GM18870 (cell line): ENCODE results near the gene PDGFA.

Source experiments
- ATAC-seq: cut with Tn5 transposase; IDR thresholded peaks from one replicate; pipeline ENCODE4 v1.9.1; 2021; ENCODE audit warnings: moderate library complexity; ENCODE audit not compliant: unreplicated experiment

Gene PDGFA

DNA sequence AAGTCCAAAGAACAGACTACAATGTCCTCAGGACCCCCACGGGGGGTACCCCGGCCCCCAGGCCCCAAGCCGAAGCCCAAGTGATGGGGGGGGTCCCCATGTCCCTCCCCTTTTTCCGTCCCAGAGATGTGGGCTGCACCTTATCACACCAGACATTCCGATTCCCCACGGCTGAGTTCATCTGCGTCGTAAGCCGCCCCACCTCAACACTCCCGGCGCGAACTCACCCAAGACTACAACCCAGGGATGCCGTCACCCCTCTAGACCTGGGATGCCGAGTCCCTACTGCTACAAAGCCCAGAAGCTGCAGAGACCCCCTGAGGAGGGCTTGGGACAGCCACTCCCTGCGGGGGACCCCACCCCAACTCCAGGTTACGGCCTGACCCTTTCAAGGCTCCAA lies 14.5 kb downstream of the PDGFA start:
- no peak for ATAC-seq

DNA sequence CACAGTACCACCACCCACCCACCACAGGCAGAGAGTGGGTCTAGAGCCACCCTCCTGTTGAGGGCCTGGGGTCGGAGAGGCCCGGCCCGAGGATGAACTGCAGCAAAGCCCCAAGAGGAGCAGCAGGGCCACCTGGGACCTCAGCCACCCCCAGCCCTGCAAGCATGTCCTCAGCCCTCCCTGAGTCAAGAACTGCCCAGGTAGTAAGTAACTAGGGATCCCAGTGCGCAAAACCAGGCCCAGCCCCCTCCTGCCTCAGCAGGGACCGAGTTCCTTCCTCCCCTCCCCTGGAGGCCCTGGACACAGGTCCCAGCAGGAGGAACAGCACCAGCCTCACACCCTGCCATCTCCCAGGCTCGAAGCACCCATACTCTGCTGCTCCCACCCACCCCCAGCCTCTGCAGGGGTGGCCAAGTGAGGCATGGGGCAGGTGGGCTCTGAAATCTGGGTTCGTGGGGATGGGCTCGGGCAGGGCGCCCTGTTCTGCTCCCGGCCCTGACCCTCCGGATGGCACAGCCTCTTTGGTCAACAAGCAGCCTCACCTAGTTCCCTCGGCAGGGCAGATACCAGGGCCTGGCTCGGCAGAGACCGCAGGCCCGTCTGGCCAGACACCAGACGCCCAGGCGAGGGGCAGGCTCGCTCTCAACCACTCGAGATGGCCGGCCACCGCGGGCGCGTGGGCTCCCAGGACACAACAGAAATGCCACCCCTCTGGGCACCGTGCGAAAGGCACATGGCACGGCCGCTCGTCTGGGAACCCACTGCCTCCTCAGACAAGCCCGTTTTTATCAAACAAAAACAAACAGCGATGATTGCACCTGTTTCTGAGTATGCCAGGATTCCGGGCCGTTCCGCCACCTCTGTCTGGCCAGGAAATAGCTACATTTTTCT lies 15.2 kb downstream of the PDGFA start:
- ATAC-seq: no peak

DNA sequence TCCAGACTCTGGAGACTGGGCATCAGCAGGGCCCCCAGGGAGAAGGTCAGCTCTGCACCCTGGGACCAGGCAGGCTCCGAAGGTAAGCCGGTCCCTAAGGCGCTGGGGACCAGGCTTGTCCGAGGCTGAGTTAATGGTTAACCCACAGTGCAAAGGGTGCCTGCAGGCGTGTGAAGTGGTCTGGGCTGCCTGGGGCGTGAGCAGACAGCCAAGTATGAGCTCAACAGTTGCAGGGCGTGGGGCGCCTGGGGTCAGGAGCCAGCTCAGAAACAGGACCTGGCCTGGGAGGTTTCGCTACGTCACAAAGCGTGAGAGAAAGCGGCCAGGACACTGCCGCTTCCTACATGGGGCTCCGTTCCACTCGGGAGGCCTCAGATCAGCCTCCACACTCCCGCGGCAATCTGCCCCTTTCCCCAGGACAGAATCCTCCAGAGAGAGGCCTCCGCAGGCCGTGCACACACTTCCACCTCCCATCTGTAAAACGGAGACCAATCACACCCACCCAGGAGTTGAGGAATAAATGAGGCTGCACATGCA lies 16.0 kb downstream of the PDGFA start:
- ATAC-seq: no peak

DNA sequence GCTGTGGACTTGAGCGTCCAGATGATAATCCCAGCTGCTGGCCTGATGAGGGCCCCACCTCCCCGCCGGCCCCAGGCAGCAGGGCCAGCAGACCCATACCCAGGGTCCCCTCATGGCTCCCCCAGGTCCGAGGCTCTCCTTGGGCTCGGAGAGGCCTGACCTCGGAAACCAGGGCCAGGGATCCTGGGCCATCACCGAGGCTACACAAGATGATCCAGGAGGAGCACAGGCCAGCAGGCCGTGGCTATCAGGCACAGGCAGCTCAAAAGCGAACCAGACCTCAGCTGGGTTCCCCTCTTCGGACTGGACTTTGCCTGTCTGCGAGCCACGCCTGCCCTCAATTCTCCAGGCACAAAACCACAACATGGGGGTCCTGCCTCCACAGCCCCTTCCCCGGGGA lies 17.4 kb downstream of the PDGFA start:
- ATAC-seq: no peak

DNA sequence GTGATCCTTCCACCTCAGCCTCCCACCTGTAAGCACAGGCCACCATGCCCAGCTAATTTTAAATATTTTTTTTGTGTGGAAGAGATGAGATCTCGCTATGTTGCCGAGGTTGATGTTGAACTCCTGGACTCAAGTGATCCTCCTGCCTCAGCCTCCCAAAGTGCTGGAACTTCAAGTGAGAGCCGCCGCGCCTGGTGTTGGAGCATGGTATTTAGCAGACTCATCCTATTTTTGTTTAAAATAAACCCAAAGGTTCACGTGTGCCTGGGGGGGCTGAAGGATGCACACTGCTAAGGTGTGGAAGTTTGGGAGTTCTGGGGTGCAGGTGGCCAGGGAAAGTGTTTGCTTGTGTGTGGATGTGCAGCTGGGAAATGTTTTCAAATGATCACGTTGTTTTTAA lies 18.1 kb downstream of the PDGFA start:
- ATAC-seq: no peak

DNA sequence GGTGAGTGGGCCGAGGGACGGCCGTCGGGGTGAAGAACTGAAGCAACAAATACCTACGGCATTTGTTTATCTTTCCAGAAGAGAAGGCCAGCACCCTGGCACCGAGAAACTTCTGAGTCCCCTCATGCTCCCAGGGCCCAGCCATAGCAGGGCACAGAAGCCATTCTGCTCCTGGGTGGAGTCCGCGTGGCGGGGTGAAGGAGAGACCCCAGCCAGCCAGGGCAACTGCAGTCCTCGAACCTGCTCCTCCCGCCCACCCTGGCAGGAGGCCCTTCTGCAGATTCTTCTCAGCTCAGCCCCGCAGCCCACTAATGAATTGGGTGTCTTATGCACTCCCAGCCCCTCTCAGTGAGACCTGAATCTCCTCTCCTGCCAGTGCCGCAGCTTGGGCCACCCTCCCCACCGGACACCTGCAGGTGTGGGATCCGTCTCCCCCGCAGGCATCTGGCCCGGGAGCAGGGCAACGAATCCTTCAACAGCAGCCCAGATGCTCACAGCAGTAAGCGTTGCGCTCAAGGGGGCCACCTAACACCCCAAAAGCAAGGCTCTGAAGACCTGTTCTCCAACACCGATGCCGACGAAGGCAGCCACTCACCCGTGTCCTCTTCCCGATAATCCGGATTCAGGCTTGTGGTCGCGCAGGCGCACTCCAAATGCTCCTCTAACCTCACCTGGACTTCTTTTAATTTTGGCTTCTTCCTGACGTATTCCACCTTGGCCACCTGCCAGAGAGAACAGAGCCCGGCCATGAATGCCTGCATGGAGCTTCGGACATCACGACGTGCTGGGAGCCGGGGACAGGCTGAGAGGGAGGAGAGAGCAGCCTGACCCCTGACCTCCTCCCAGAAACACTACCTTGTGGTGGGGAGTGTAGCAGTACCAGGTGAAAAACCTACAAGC lies 18.9 kb downstream of the PDGFA start:
- no peak for ATAC-seq

DNA sequence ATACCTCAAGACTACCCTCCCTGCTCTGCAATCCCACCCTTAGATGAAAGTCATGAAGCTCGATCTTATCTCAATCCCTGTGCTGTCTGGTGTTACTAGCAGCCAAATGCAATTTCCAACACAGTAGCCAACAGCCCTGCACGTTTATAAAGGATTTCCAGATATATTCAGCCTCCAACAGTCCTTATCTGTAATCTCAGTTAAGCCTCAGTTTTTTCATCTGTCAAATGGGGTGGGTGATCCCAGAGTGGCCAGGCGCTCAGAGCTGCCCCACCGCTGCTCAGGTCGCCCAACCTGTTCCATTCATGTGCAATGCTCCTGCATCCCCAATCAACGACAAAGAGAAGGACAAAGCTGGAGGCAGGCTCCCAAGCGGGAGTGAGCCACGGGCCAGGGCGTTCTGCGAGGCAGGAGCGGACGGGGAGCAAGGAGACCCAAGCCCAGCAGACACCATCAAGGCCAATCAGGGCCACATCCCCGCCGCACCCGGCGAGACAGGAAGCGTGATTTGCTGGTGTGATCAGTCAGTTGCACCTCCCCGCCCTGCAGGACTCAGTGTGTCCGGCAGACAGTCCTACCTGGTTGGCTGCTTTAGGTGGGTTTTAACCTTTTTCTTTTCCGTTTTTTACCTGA lies 19.7 kb downstream of the PDGFA start:
- no peak for ATAC-seq

DNA sequence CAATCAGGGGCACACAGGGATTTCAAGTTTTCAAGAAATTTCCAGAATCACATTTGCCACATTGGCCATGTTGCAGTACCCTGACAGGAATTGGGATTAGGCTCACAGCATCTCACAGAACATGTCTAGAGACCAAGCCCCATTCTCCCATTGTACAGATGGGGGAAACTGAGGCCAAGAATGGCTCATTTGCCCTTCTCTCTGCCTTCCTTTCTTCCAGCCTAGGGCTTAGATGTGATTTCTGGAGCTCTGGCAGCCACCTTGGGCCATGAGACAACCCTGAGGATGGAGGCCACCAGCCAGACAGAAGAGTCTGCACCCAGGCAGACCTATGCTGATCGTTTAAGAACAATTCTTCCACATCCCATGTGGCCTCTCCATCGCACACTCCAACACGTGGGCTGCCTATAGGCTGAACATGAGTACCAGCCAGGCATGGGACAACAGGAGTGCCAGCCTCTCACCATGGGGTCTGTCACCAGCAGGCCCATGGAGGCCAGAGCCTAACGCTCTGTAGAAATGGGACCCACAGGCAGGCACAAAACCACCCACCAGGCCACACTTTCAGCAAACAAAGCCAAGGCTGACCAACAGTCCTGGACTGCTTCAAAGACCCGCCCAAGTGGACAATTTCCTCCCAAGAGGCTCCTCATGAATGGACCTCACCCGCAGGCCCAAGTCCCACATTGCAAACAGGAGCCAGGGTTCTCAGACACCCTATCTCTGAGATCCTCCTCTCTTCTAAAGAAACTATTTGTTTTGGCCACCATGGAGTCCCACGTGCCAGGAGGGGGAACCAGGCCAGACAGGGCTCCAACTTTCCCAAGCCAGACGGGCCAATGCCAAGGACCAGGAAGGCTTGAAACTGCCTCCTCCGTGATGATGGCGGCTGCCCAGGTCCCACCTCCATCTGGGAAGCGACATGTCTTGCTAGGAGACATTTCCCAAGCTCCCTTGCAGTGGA lies 20.7 kb downstream of the PDGFA start:
- no peak for ATAC-seq

DNA sequence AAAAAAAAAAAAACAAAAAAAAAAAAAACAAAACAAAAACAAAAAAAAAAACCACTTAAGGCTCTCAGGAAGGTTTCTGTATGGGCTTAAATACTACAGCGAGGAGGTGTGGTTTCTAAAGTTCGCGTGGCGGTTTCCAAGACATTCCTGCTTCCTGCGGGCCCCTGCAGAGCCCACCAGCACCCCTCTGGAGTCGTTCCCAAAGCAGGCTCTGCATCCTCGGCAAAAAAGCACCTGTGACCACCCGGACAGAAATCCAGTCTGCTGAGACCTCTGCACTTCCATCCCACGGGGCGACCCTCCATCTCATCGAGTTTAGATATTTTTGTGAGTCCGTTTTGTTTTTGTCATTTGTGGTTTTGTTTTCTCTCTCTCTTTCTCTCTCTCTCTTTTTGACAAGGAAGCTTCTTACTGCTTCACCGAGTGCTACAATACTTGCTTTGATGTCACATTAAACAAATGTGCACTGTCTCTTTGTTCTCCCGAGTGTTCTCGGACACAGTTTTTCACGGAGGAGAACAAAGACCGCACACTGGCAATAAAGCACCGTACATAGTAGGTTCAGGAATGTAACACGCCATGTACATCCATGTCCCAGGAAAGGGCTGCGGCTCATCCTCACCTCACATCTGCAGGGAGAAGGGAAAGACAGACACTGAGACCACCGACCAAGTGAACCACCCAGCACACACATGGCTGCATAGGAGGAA lies 21.5 kb downstream of the PDGFA start:
- ATAC-seq: no peak

DNA sequence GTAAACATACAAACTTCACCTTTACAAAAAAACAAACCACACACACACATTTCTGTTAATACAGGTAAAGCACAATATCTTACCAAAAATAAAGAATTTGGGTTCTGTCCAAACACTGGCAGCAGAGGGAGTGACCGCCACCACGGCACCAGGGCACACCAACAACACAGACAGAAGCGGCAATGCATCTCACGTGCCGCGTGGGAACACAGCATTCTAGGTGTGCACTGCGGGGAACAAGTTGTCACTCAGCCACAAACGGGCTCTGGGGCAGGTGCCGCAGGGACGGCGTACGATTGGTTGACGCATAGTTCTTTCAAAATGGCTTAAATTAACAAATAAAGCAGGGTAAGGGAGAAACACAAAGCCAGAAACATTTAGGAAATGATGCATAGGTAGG lies 22.3 kb downstream of the PDGFA start:
- ATAC-seq: no peak

DNA sequence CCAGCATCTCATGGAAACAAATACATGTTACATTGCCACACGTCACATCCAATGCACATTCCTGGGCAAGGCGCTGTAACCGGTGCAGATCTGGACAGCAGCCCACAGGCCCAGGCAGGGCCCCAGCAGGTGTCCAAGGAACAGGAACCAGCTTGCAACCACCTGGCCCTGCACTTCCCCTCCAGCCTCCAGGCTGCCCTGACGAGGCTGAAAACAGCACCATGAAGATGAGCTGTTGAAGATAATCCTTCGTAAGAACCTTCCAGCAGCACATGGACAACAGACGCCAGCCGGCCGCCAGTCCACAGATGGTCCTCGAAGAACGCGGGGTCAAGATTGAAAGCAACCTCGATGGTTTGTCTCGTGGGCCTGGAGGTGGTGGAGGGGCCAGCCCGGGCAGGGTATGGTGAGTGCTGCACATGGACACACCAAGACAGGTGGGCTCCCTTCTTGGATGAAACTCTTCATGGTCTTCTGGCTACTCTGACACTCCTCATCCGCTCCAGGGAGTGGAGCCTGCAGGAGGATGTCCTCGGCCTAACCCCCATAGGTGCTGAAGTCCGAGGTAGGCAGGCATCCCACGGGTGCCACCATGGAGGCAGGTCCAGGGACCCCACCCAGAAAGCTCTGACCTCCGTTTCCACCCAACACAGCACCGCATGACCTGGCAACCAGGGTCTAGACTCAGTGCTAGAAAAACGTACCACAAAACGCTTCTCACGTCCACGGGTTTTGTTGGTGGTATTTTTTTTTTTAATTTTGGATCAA lies 22.9 kb downstream of the PDGFA start:
- ATAC-seq: no peak

DNA sequence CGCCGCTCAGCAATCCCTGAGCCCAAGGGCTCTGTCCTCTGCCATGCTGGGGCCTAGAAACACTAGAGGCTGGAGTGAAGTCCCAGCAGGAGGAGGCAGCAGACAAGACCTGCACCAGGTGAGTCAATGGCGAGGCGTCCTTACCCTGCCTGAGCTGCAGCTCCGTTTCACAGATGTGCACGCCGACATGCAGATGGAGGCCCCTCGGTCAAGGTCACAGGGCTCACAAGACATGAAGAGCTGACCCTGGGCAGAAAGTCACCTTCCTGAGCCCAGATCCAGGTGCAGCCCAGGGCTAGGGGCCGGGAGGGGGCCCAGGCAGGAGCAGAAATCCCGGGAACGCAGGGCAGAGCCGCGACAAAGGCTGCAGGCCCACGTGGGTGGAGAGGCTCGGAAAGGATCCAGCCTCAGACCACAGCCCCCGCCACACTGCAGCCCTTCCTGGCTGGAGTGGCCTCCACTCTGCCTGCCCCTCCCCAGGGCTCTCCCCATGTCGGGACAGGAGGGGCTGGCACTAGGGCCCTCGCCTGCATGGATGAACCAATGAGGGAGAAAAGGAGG lies 23.8 kb downstream of the PDGFA start:
- no peak for ATAC-seq

DNA sequence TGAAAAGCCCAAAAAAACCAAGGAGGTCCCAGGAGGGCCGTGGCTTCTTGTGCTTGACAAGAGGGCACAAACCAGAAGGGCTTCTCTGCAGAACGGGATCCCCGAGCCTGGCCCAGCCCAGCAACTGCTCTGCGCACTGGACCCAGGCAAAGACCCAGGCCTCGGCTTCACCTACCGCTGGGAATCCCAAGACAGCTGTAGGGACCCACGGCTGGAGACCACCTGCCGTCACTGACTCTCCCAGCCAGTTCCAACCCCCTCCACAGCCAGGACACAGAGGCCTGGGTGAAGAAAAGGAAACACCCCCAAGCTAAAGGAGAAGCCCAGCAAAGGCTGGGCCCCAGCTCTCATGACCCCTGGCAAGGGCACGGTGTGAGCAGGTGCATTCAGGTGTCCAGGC lies 24.3 kb downstream of the PDGFA start:
- no peak for ATAC-seq

DNA sequence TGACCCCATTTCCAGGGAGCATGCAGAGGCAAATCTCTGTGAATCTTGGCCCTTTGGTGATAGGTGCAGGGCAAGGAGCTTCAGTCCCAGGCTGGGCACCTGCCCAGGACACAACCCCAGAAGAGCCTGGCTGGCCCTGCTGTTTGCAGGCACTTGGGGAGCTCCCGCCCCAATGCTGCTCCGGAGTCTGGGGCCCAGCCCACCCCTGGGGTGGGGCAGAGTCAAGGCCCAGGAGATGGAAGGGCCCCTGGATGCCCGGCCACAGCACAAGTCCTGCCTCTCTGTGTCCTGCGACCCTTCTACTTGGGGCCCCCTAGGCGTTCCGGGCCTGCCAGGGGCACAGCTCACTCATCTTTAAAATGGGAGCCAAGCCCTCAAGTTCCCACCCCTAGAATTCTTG lies 24.7 kb downstream of the PDGFA start:
- ATAC-seq: no peak

DNA sequence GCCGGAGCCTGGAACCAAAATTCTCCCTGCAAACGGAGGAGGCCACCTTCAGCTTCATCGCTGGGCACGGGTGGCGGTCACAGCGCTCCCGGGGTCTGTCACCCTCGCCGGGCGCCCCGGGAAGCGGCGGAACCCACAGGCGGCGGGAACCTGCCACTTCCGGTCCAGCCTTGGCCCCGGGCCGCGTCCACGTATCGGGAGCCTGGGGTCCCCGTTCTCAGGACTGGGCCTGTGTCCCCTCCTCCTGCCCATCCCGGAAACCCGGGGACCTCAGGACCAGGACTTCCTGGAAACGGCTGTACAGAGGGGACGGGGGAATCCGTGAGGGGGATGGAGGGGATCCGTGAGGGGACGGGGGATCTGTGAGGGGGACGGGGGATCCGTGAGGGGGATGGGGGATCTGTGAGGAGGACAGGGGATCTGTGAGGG lies 25.4 kb downstream of the PDGFA start:
- no peak for ATAC-seq

DNA sequence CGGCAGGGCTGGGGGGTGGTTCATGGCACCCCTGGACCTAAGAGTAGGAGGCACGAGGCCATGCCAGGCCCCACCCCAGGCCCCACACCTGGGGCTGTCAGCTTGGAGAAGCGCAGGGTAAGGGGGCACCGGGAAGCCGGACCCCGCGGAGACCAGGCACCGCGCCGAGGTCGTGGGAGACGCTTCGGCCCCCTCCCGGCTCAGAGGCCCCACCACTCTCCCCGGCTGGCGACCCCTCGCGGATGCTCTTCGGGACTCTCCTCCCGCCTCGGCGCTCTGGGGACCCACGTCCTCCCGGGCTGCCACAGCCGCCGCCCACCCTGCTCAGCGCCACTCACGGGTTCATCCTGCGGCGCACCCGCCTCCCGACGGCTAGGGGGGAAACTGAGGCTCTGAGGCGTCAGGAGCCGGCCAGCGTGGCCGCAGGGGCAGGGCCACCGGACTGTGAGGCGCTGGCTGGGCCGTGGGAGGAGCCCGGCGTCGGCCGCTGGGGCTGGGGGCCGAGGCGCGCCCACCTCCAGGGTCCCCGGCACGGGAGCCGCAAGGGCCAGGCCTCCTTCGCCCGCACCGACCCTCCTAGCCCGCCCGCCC lies 25.9 kb downstream of the PDGFA start:
- ATAC-seq: no peak

DNA sequence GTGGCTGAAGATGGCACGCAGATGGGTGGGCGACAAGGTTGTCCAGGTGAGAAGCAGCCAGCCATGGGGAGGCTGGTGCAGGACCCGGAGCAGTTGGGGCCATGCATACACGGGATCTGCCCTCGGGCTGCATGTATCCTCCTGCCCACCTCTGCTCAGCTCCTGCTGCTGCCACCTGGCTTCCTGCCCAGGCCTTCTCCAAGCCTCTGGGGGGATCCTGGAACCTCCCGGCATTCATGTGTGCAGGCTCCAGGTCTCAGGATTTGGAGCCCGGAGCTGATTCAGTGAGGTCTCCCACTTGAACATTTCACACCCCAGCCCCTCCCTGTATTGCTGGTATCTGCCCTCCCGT lies 27.0 kb downstream of the PDGFA start:
- no peak for ATAC-seq
